ENCODE data around the gene SCMH1. TPM values are rescaled to one million over a fixed set of nuclear protein-coding genes. Genes with fewer than 3 reads are reported as not detected.

Gene SCMH1
- polyA plus RNA-seq, 2 of the 4 experiments (the other 2 are of a cell fraction): 11.6 to 26.7 TPM

DNA sequence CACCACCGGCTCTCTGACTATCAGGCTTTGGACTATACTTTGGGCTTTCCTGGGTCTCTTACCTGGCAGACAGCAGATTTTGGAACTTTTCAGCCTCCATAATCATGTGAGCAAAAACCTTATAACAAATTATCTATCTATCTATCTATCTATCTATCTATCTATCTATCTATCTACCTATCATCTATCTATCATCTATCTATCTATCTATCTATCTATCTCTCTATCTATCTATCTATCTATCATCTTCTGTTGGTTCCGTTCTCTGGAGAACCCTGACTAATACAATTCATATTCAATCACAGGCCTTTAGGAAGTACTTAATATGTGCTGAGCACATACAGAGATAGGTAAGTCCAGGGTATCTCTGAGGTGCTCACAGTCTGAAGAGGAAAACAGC lies 18.7 kb upstream of the SCMH1 start:
- WGBS (ENCODE audit: missing lambda C conversion rate): 94% methylated on average over 2 of the region's 2 CpGs
- TF ChIP-seq JUN (IDR thresholded peaks at IDR 0.05) (no peak), ZNF302 (CRISPR knock-in tag; IDR thresholded peaks at IDR 0.05) (no peak), RAD21 (conservative IDR thresholded peaks at IDR 0.05 in 1 of 2, IDR thresholded peaks at IDR 0.05 in 1 of 2) (no peak), HOXB5 (CRISPR knock-in tag; IDR thresholded peaks at IDR 0.05) (no peak), PBX3 (IDR thresholded peaks at IDR 0.05) (no peak), KDM1A (IDR thresholded peaks at IDR 0.05; ENCODE audit: low read depth) (no peak), RCOR1 (IDR thresholded peaks at IDR 0.05; ENCODE audit: low read depth, low read length) (no peak), RNF2 (IDR thresholded peaks at IDR 0.05; ENCODE audit: borderline replicate concordance, low read depth) (no peak), EHF (CRISPR knock-in tag; IDR thresholded peaks at IDR 0.05) (no peak), RARB (CRISPR knock-in tag; IDR thresholded peaks at IDR 0.05) (no peak), MAX (IDR thresholded peaks at IDR 0.05) (no peak), HOXB13 (CRISPR knock-in tag; IDR thresholded peaks at IDR 0.05; ENCODE audit: low read depth) (no peak), SMC3 (IDR thresholded peaks at IDR 0.05) (no peak), RFX5 (IDR thresholded peaks at IDR 0.05) (no peak), ZC3H11A (IDR thresholded peaks at IDR 0.05) (no peak), TFCP2L1 (CRISPR knock-in tag; IDR thresholded peaks at IDR 0.05) (no peak)
- TF ChIP-seq, protein P1, sequence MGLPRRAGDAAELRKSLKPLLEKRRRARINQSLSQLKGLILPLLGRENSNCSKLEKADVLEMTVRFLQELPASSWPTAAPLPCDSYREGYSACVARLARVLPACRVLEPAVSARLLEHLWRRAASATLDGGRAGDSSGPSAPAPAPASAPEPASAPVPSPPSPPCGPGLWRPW (IDR thresholded peaks at IDR 0.05): no peak
- TF ChIP-seq, protein P2, sequence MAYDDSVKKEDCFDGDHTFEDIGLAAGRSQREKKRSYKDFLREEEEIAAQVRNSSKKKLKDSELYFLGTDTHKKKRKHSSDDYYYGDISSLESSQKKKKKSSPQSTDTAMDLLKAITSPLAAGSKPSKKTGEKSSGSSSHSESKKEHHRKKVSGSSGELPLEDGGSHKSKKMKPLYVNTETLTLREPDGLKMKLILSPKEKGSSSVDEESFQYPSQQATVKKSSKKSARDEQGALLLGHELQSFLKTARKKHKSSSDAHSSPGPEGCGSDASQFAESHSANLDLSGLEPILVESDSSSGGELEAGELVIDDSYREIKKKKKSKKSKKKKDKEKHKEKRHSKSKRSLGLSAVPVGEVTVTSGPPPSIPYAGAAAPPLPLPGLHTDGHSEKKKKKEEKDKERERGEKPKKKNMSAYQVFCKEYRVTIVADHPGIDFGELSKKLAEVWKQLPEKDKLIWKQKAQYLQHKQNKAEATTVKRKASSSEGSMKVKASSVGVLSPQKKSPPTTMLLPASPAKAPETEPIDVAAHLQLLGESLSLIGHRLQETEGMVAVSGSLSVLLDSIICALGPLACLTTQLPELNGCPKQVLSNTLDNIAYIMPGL (CRISPR knock-in tag; IDR thresholded peaks at IDR 0.05; ENCODE audit: borderline replicate concordance): no peak
- ChIA-PET POLR2A (no interaction called here), CTCF (no interaction called here)
- H3K4me1 ChIP-seq: 0 out of 3 replicates have a peak, but pooled peaks cover 5% of the 10 kb centered on the region
- FAIRE-seq: no peak
- no peak for ATAC-seq
- no peak overlapping the region for H3K27ac ChIP-seq
- H3K4me3 ChIP-seq: no peak overlapping the region
- DNase-seq (ENCODE audit: low read depth in 1 of 2, low spot score in 1 of 2): no peak
- no peaks in the 10 kb centered on the region for H3K9me3 ChIP-seq
- no peak overlapping the region for H3K4me2 ChIP-seq

GRCh38 chr1:41259221-41259620 lies 17.1 kb upstream of the SCMH1 start:
- ATAC-seq (no peak), FAIRE-seq (no peak), DNase-seq (ENCODE audit: low read depth in 1 of 2, low spot score in 1 of 2) (no peak)
- TF ChIP-seq EP300 (IDR thresholded peaks at IDR 0.05): no peak
- no peak for TF ChIP-seq CEBPB (IDR thresholded peaks at IDR 0.05)
- no peak for TF ChIP-seq TP53 (CRISPR knock-in tag; IDR thresholded peaks at IDR 0.05)
- Histone ChIP-seq H3K4me2 (no peak overlapping the region), H3K9me3 (0 out of 3 replicates have a peak, but pooled peaks cover under 1% of the 10 kb centered on the region), H3K4me1 (0 out of 3 replicates have a peak, but pooled peaks cover 6% of the 10 kb centered on the region), H3K4me3 (no peak overlapping the region), H3K27ac (no peak overlapping the region)
- POLR2A ChIA-PET: no interaction called here
- CTCF ChIA-PET: interaction anchor here (2.1 to 4.0 kb wide), 2 partner anchors 16 to 157 kb away, joined by 7 to 14 read pairs; no protein-coding TSS in a partner anchor
- WGBS (ENCODE audit: missing lambda C conversion rate): 75% methylated on average over 3 of the region's 3 CpGs

GRCh38 chr1:41255978-41256377 lies 13.9 kb upstream of the SCMH1 start:
- peak overlapping the region; percentile 32 for H3K4me2 ChIP-seq
- peak overlapping the region in 1 of 2 experiments; percentile 31; a peak in 1 of 6 replicates for H3K27ac ChIP-seq
- CTCF ChIA-PET: interaction anchor here (0.7 to 4.0 kb wide), 4 partner anchors 8 to 161 kb away, joined by 3 to 14 read pairs (median 8); no protein-coding TSS in a partner anchor
- WGBS (ENCODE audit: missing lambda C conversion rate): 56% methylated on average over 1 of the region's 1 CpG
- POLR2A ChIA-PET: no interaction called here
- DNase-seq (ENCODE audit: low read depth in 1 of 2, low spot score in 1 of 2): no peak
- TF ChIP-seq ZSCAN20 (CRISPR knock-in tag; IDR thresholded peaks at IDR 0.05) (no peak), NPAS2 (CRISPR knock-in tag; IDR thresholded peaks at IDR 0.05; ENCODE audit: borderline replicate concordance) (no peak), PHF8 (IDR thresholded peaks at IDR 0.05; ENCODE audit: borderline replicate concordance, low read depth) (no peak), RFX5 (IDR thresholded peaks at IDR 0.05) (no peak), TFCP2L1 (CRISPR knock-in tag; IDR thresholded peaks at IDR 0.05) (no peak), SREBF2 (IDR thresholded peaks at IDR 0.05) (no peak), HOXB5 (CRISPR knock-in tag; IDR thresholded peaks at IDR 0.05) (no peak), JUNB (IDR thresholded peaks at IDR 0.05) (no peak), CBX2 (IDR thresholded peaks at IDR 0.05; ENCODE audit: borderline replicate concordance, low read depth) (no peak), POLR2AphosphoS2 (conservative IDR thresholded peaks at IDR 0.05; ENCODE audit: low read length) (no peak), HDAC2 (IDR thresholded peaks at IDR 0.05) (no peak), RAD21 (conservative IDR thresholded peaks at IDR 0.05 in 1 of 2, IDR thresholded peaks at IDR 0.05 in 1 of 2) (no peak), ZNF302 (CRISPR knock-in tag; IDR thresholded peaks at IDR 0.05) (no peak), KDM1A (IDR thresholded peaks at IDR 0.05; ENCODE audit: low read depth) (no peak)
- TF ChIP-seq, protein P3, sequence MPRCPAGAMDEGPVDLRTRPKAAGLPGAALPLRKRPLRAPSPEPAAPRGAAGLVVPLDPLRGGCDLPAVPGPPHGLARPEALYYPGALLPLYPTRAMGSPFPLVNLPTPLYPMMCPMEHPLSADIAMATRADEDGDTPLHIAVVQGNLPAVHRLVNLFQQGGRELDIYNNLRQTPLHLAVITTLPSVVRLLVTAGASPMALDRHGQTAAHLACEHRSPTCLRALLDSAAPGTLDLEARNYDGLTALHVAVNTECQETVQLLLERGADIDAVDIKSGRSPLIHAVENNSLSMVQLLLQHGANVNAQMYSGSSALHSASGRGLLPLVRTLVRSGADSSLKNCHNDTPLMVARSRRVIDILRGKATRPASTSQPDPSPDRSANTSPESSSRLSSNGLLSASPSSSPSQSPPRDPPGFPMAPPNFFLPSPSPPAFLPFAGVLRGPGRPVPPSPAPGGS (IDR thresholded peaks at IDR 0.05): no peak
- no peak overlapping the region for H3K4me3 ChIP-seq
- H3K4me1 ChIP-seq: 0 out of 3 replicates have a peak, but pooled peaks cover 6% of the 10 kb centered on the region
- 0 out of 3 replicates have a peak, but pooled peaks cover 3% of the 10 kb centered on the region for H3K9me3 ChIP-seq
- FAIRE-seq: no peak
- no peak for ATAC-seq
